ENCODE data around the gene FAF1. TPM values are rescaled to one million over a fixed set of nuclear protein-coding genes. Genes with fewer than 3 reads are reported as not detected.

The FAF1 gene
- total RNA-seq, 1 donor from 2014 or later, result 54.3 TPM

- Mint-ChIP-seq H3K4me3 (ENCODE audit: unreplicated experiment) (no peak overlapping the region), H3K27ac (ENCODE audit: unreplicated experiment) (no peak overlapping the region), H3K9me3 (ENCODE audit: unreplicated experiment) (no peaks in the 10 kb centered on the region), H3K4me1 (ENCODE audit: unreplicated experiment) (no peaks in the 10 kb centered on the region), H3K36me3 (ENCODE audit: low read depth, unreplicated experiment) (no peaks in the 10 kb centered on the region), H3K27me3 (ENCODE audit: unreplicated experiment) (no peaks in the 10 kb centered on the region)
- no peak for DNase-seq (ENCODE audit: low spot score)
- TF ChIP-seq CTCF (IDR thresholded peaks at IDR 0.05; ENCODE audit: unreplicated experiment), result no peak
Measured at GRCh38 chr1:50516056-50516455, 444.0 kb downstream of the FAF1 start.

GRCh38 chr1:50508040-50508586, 452.0 kb downstream of the FAF1 start:
- no peaks in the 10 kb centered on the region for H3K9me3 Mint-ChIP-seq (ENCODE audit: unreplicated experiment)
- peaks cover 10% of the 10 kb centered on the region for H3K36me3 Mint-ChIP-seq (ENCODE audit: low read depth, unreplicated experiment)
- no peak overlapping the region for H3K27ac Mint-ChIP-seq (ENCODE audit: unreplicated experiment)
- TF ChIP-seq CTCF (IDR thresholded peaks at IDR 0.05; ENCODE audit: unreplicated experiment), result no peak
- no peaks in the 10 kb centered on the region for H3K27me3 Mint-ChIP-seq (ENCODE audit: unreplicated experiment)
- DNase-seq (ENCODE audit: low spot score), result no peak
- H3K4me3 Mint-ChIP-seq (ENCODE audit: unreplicated experiment), result no peak overlapping the region
- H3K4me1 Mint-ChIP-seq (ENCODE audit: unreplicated experiment), result no peaks in the 10 kb centered on the region

- H3K27ac Mint-ChIP-seq (ENCODE audit: unreplicated experiment), result no peak overlapping the region
- no peak for DNase-seq (ENCODE audit: low spot score)
- no peak for TF ChIP-seq CTCF (IDR thresholded peaks at IDR 0.05; ENCODE audit: unreplicated experiment)
- no peaks in the 10 kb centered on the region for H3K4me1 Mint-ChIP-seq (ENCODE audit: unreplicated experiment)
- H3K4me3 Mint-ChIP-seq (ENCODE audit: unreplicated experiment), result no peak overlapping the region
- H3K9me3 Mint-ChIP-seq (ENCODE audit: unreplicated experiment), result no peaks in the 10 kb centered on the region
- no peaks in the 10 kb centered on the region for H3K27me3 Mint-ChIP-seq (ENCODE audit: unreplicated experiment)
- H3K36me3 Mint-ChIP-seq (ENCODE audit: low read depth, unreplicated experiment), result peaks cover 14% of the 10 kb centered on the region
Measured at GRCh38 chr1:50505427-50505826, 454.6 kb downstream of the FAF1 start.

- no peak overlapping the region for H3K4me3 Mint-ChIP-seq (ENCODE audit: unreplicated experiment)
- H3K36me3 Mint-ChIP-seq (ENCODE audit: low read depth, unreplicated experiment), result peaks cover 14% of the 10 kb centered on the region
- H3K9me3 Mint-ChIP-seq (ENCODE audit: unreplicated experiment), result no peaks in the 10 kb centered on the region
- DNase-seq (ENCODE audit: low spot score), result no peak
- no peak overlapping the region for H3K27ac Mint-ChIP-seq (ENCODE audit: unreplicated experiment)
- H3K27me3 Mint-ChIP-seq (ENCODE audit: unreplicated experiment), result no peaks in the 10 kb centered on the region
- H3K4me1 Mint-ChIP-seq (ENCODE audit: unreplicated experiment), result no peaks in the 10 kb centered on the region
- TF ChIP-seq CTCF (IDR thresholded peaks at IDR 0.05; ENCODE audit: unreplicated experiment), result no peak
Measured at GRCh38 chr1:50503515-50503914, 456.6 kb downstream of the FAF1 start.

- no peak for TF ChIP-seq CTCF (IDR thresholded peaks at IDR 0.05; ENCODE audit: unreplicated experiment)
- no peak overlapping the region for H3K4me3 Mint-ChIP-seq (ENCODE audit: unreplicated experiment)
- DNase-seq (ENCODE audit: low spot score), result no peak
- no peak overlapping the region for H3K27ac Mint-ChIP-seq (ENCODE audit: unreplicated experiment)
- no peaks in the 10 kb centered on the region for H3K27me3 Mint-ChIP-seq (ENCODE audit: unreplicated experiment)
- H3K9me3 Mint-ChIP-seq (ENCODE audit: unreplicated experiment), result no peaks in the 10 kb centered on the region
- no peaks in the 10 kb centered on the region for H3K4me1 Mint-ChIP-seq (ENCODE audit: unreplicated experiment)
- peaks cover 23% of the 10 kb centered on the region for H3K36me3 Mint-ChIP-seq (ENCODE audit: low read depth, unreplicated experiment)
Measured at GRCh38 chr1:50502147-50502546, 457.9 kb downstream of the FAF1 start.

All from endothelial cell (in vitro differentiated cells).